B cell (primary cell): Measurements from ENCODE around the gene GPBP1L1. TPM values are rescaled to one million over a fixed set of nuclear protein-coding genes. Genes with fewer than 3 reads are reported as not detected.

Experiments
- ATAC-seq: fragments of 200-7000 bp; cut with Tn5 transposase; one replicate; pipeline ENCODE4 v1.10.0; 2021; ENCODE audit warnings: low read depth, mild to moderate bottlenecking, moderate number of reproducible peaks, moderate library complexity
- CTCF ChIA-PET: fragments of 350-600 bp; sonication (Branson Sonifier 250); formaldehyde crosslinking; loops from one replicate; lab custom pipeline; 2021; ENCODE audit warnings: antibody characterized with exemption, inconsistent platforms; lab: Charles Lee
- POLR2A ChIA-PET: fragments of 350-600 bp; sonication (Branson Sonifier 250); formaldehyde crosslinking; loops from one replicate; lab custom pipeline; 2021; ENCODE audit warnings: antibody characterized with exemption; lab: Charles Lee
- DNase-seq: peaks from one replicate; pipeline ENCODE4 v3.0.0; 2013
- H2AFZ ChIP-seq: 2 replicates; pipeline ENCODE4 v1.6.1; 2012; ENCODE audit warnings: mild to moderate bottlenecking, low read depth, low read length; ENCODE audit not compliant: insufficient read depth, poor library complexity, severe bottlenecking
- H3K27ac ChIP-seq, 2 donors: 1 replicate in 1 of 2; 2 replicates in 1 of 2; pipeline ENCODE4 v1.5.1; 2012 to 2013; ENCODE audit warnings: low read length in 2 of 2, mild to moderate bottlenecking in 2 of 2, moderate library complexity in 1 of 2
- H3K27me3 ChIP-seq, 4 experiments: fragments of 200-600 bp in 1 of 4; sonication (generic) in 1 of 4; replicated peaks in 1 of 4; 1 replicate in 2 of 4; 2 replicates in 2 of 4; pipeline versions ENCODE4 v1.6.1 to v1.7.0; 2013 to 2016; ENCODE audit warnings: low read length in 3 of 4, mild to moderate bottlenecking in 2 of 4, mixed read lengths in 1 of 4, moderate library complexity in 1 of 4; ENCODE audit not compliant: insufficient read depth in 4 of 4, control insufficient read depth in 3 of 4; ENCODE audit errors: control extremely low read depth in 1 of 4
- H3K36me3 ChIP-seq, 2 experiments: replicated peaks in 1 of 2; 1 replicate in 1 of 2; 2 replicates in 1 of 2; pipeline versions ENCODE4 v1.6.1 to v1.7.1; 2013; ENCODE audit warnings: low read length in 1 of 2; ENCODE audit not compliant: insufficient read depth in 2 of 2, control insufficient read depth in 1 of 2; ENCODE audit errors: control extremely low read depth in 1 of 2, extremely low read depth in 1 of 2
- H3K4me1 ChIP-seq, 2 donors: fragments of 200-600 bp in 1 of 2; sonication (generic) in 1 of 2; 1 replicate in 1 of 2; 2 replicates in 1 of 2; pipeline versions ENCODE4 v1.5.1 to v1.6.1; 2013 to 2017; ENCODE audit warnings: low read length in 2 of 2; ENCODE audit not compliant: control insufficient read depth in 2 of 2, insufficient read depth in 2 of 2
- H3K4me2 ChIP-seq: replicated peaks from 2 replicates; pipeline ENCODE3; 2012; ENCODE audit warnings: mild to moderate bottlenecking, low read depth, low read length; ENCODE audit not compliant: poor library complexity, severe bottlenecking
- H3K4me3 ChIP-seq, 5 experiments: fragments of 200-600 bp in 1 of 5; sonication (generic) in 1 of 5; 1 replicate in 3 of 5; 2 replicates in 2 of 5; pipeline versions ENCODE4 v1.5.1 to v1.7.0; 2011 to 2016; ENCODE audit warnings: low read length in 4 of 5, mild to moderate bottlenecking in 4 of 5, low read depth in 2 of 5, control low read depth in 1 of 5, moderate library complexity in 1 of 5; ENCODE audit not compliant: insufficient read depth in 1 of 5; ENCODE audit errors: control extremely low read depth in 1 of 5, extremely low read depth in 1 of 5
- H3K79me2 ChIP-seq: fragments of 200-600 bp; sonication (generic); one replicate; pipeline ENCODE4 v1.6.0; 2016; ENCODE audit warnings: low read length; ENCODE audit not compliant: control insufficient read depth, insufficient read depth
- H3K9ac ChIP-seq: fragments of 200-600 bp; sonication (generic); 2 replicates; pipeline ENCODE4 v1.6.1; 2017; ENCODE audit warnings: mild to moderate bottlenecking, low read length, moderate library complexity
- H3K9me3 ChIP-seq, 3 donors: one replicate each; pipeline versions ENCODE4 v1.6.1 to v1.7.1; 2013; ENCODE audit warnings: low read length in 2 of 3; ENCODE audit not compliant: control insufficient read depth in 2 of 3, insufficient read depth in 1 of 3; ENCODE audit errors: control extremely low read depth in 1 of 3
- H4K20me1 ChIP-seq: 2 replicates; pipeline ENCODE4 v1.6.0; 2012; ENCODE audit warnings: mild to moderate bottlenecking, low read length; ENCODE audit not compliant: insufficient read depth, control insufficient read depth, poor library complexity, severe bottlenecking
- H3K27ac Mint-ChIP-seq: one replicate; pipeline ENCODE4 v1.8.0; 2021; ENCODE audit warnings: mixed read lengths
- H3K27me3 Mint-ChIP-seq: one replicate; pipeline ENCODE4 v1.8.0; 2021; ENCODE audit warnings: mixed read lengths
- H3K4me1 Mint-ChIP-seq: one replicate; pipeline ENCODE4 v1.8.0; 2021; ENCODE audit warnings: mixed read lengths
- H3K4me3 Mint-ChIP-seq: one replicate; pipeline ENCODE4 v1.8.0; 2021; ENCODE audit warnings: mixed read lengths
- H3K9me3 Mint-ChIP-seq: one replicate; pipeline ENCODE4 v1.8.0; 2022; ENCODE audit warnings: mixed read lengths; ENCODE audit not compliant: insufficient read depth
- CTCF ChIP-seq: fragments of 200-600 bp; IDR thresholded peaks from one replicate; pipeline ENCODE4 v1.8.0; 2022; ENCODE audit warnings: antibody characterized with exemption, mild to moderate bottlenecking
- EZH2 ChIP-seq: IDR thresholded peaks from 2 replicates; pipeline ENCODE4 v1.6.1; 2012; ENCODE audit warnings: borderline replicate concordance, low read depth, mild to moderate bottlenecking, moderate library complexity, low read length; ENCODE audit not compliant: insufficient read depth, poor library complexity, severe bottlenecking
- WGBS: methylation state at CpG from one replicate; pipeline ENCODE4 v1.1.5; 2013; ENCODE audit warnings: missing lambda C conversion rate; ENCODE audit not compliant: insufficient coverage; 5-methylcytosine and 5-hydroxymethylcytosine counted together
- intact Hi-C: fragments of 100-400 bp; cut with micrococcal nuclease; formaldehyde crosslinking; loops from one replicate; pipeline ENCODE4 v1.10.0; 2022
- polyA plus RNA-seq: library from polyadenylated mRNA; depleted of rRNA; stranded (reverse); fragments of >200 nt; gene quantifications from 2 replicates; pipeline ENCODE4 v1.2.3, GENCODE V29; 2012
- total RNA-seq, 2 donors: library from RNA; stranded (reverse); fragments of 120-200 nt in 1 of 2; gene quantifications; 1 replicate in 1 of 2; 2 replicates in 1 of 2; pipeline versions ENCODE4 v1.2.3 to v1.2.4, GENCODE V29; 2013 to 2022

Gene GPBP1L1
- total and polyA plus RNA-seq, 2 donors (not counting 1 experiment from before 2014, with no cell fraction given) = 75.5 to 137 TPM

DNA sequence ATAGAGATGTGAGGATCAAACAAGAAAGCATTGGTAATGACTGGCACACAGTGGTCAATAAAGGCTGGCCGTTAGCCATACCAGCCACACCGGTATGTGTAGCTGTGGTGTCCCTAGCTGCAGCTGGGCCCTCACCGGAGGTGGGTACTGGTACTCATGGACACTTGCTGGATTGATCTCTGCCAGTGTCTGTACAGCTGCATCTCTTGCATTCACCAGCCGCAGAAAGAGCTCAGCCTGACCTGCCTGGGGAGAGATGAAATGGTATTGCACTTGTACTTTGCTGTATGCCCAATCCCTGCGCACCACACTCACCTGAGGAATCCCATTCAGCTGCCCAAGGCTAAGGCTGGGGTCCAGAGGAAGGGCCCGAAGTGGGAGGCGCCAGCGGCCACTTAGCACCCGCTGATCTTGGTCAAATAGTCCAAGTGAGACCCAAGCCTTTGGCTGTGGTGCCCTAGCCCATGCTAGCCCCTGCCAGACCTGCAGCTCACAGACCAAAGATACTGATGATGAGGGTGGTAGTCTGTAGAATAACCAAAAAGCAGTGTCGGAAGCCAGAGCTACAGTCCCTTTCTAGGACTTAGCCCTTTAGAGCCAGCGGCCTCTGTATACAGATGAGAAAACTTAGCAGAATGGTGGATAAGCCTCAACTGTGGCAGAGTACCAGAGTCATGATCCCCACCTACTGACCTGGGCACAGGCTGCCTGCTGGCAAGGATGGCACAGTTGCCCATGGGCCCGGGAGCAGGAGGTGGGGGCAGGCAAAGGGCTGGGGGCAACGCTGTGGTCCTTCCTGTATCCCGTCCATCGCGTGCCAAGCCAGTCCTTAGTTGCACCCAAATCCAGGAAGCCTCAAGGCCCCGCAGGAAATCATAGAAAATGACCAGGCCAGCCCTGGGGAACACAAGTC lies 65.5 kb downstream of the GPBP1L1 start:
- POLR2A ChIA-PET = interaction anchor here (0.5 kb wide), 1 partner anchor 9 kb away, joined by 4 read pairs; no protein-coding TSS in a partner anchor

More for the DNA sequence above, 65.5 kb downstream of the GPBP1L1 start:
- Histone ChIP-seq H3K4me3 (no peak overlapping the region), H3K79me2 (no peaks in the 10 kb centered on the region), H3K9ac (no peak overlapping the region), H3K27me3 (no peaks in the 10 kb centered on the region), H3K27ac (no peak overlapping the region), H3K9me3 (peaks cover 0 to 10% (median 0%) of the 10 kb centered on the region in 3 donors), H4K20me1 (peaks cover 19% of the 10 kb centered on the region), H2AFZ (no peak overlapping the region), H3K4me1 (peaks cover 5 to 8% of the 10 kb centered on the region in 2 donors), H3K4me2 (no peak overlapping the region), H3K36me3 (peaks cover 9 to 49% of the 10 kb centered on the region in 2 experiments)
- Mint-ChIP-seq H3K27me3 (no peaks in the 10 kb centered on the region), H3K4me1 (peaks cover 14% of the 10 kb centered on the region), H3K9me3 (no peaks in the 10 kb centered on the region), H3K4me3 (no peak overlapping the region), H3K27ac (peak overlapping the region; percentile 15)
- intact Hi-C loops = no loop called here
- ATAC-seq (no peak), DNase-seq (no peak)
- TF ChIP-seq CTCF (no peak), EZH2 (no peak)
- 96% methylated on average over 16 of the region's 17 CpGs for WGBS
- CTCF ChIA-PET = no interaction called here
